D721Med (cell line): ENCODE measurements around the gene CDH4.
"Not testable (repeated sequence)": the region's sequence is repeated elsewhere in the genome, so short reads cannot be mapped to it uniquely, and the experiment has no call there.

Source experiments
- DNase-seq: peaks from one replicate; pipeline ENCODE4 v3.0.0; 2011; ENCODE audit warnings: low spot score; ENCODE audit not compliant: insufficient read length
- FAIRE-seq: peaks from 2 replicates; lab custom pipeline; 2011; peaks lifted over from hg19 to GRCh38; lab: Jason Lieb, UNC
- TF ChIP-seq, protein P1 (sequence below): IDR thresholded peaks from 2 replicates; pipeline ENCODE4 v1.5.1; 2012; ENCODE audit warnings: mild to moderate bottlenecking, control low read depth; ENCODE audit not compliant: insufficient read depth; ENCODE audit errors: missing control alignments

Gene CDH4

DNA sequence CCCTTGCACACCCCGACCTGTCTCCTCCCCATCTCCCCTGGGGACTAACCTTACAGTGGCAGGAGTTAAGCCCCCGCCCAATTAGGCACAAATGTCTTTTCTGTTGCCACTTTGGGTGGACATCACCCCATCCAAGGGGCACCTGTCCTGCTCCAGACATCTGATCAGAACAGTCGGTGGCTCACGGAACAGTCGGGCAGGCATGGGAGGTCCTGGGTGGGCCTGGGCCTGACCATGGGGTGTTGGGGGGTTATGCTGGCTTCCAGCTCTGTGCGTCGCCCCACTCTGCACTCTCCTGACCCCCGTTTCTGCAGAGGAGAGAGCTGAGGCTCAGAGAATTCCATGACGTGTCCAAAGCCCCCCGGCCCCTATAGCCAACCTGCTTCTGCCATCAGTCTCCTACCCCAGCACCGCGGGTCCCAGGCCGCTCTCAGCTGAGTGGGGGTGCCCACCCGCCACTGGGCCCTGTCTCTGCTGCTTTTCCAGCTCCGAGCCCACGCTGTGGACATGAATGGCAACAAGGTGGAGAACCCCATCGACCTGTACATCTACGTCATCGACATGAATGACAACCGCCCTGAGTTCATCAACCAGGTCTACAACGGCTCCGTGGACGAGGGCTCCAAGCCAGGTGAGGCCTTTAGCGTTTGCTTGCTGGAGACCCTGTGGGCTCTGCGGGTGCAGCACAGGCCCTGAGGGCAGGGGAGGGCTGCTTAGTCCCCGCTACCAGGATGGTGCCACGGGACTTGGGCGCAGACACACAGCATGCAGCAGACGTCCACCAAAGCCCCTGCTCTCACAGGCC is 600.4 kb downstream of the CDH4 start:
- TF ChIP-seq, protein P1, sequence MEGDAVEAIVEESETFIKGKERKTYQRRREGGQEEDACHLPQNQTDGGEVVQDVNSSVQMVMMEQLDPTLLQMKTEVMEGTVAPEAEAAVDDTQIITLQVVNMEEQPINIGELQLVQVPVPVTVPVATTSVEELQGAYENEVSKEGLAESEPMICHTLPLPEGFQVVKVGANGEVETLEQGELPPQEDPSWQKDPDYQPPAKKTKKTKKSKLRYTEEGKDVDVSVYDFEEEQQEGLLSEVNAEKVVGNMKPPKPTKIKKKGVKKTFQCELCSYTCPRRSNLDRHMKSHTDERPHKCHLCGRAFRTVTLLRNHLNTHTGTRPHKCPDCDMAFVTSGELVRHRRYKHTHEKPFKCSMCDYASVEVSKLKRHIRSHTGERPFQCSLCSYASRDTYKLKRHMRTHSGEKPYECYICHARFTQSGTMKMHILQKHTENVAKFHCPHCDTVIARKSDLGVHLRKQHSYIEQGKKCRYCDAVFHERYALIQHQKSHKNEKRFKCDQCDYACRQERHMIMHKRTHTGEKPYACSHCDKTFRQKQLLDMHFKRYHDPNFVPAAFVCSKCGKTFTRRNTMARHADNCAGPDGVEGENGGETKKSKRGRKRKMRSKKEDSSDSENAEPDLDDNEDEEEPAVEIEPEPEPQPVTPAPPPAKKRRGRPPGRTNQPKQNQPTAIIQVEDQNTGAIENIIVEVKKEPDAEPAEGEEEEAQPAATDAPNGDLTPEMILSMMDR, result no peak
- DNase-seq (no peak), FAIRE-seq (no peak)

- no peak for FAIRE-seq
- no peak for DNase-seq
- TF ChIP-seq, protein P1, result no peak
Observed at GRCh38 chr20:61853073-61854005, 601.3 kb downstream of the CDH4 start.

GRCh38 chr20:61854538-61854937 is 602.5 kb downstream of the CDH4 start:
- DNase-seq, FAIRE-seq: not testable (repeated sequence)

- DNase-seq, result no peak
- TF ChIP-seq, protein P1, result no peak
- FAIRE-seq, result no peak
Observed at GRCh38 chr20:61855286-61855685, 603.2 kb downstream of the CDH4 start.

DNA sequence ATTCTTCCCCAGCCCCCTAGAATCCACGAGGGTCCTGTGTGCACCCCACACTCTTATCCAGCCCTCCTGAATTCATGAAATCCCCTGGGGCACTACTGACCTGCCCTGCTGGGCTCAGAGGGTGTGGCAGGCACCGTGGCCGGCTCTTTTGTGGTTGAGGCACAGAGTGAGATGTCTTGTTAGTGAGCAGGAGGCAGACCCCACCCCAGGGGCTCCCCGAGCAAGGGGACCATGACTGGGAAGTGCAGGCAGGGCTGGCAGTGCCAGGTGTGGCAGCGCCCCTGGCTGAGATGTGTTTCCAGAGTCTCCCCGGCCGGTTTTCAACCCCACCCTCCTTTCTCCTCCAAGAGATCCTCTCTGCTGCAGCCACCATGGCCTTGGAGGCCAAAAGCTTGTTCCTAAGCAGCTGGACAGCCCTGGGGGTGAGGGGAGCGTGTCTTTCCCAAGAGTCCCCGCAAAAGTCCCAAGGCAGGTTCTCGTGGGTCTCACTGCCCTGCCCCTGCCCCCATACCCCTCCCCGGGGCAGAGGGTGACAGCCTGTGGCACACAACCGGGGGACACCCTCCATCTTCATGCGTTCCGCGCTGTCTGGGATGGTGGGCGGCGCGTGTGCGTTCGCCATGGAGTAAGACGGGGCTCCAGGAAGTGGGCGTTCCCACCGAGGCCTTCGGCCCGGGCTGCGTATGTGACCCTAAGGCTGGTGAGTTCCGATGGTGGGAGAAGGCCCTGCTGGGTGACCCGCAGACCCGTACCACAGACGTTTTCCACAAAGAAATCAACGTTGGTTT is 604.8 kb downstream of the CDH4 start:
- no peak for FAIRE-seq
- TF ChIP-seq, protein P1, result no peak
- no peak for DNase-seq

DNA sequence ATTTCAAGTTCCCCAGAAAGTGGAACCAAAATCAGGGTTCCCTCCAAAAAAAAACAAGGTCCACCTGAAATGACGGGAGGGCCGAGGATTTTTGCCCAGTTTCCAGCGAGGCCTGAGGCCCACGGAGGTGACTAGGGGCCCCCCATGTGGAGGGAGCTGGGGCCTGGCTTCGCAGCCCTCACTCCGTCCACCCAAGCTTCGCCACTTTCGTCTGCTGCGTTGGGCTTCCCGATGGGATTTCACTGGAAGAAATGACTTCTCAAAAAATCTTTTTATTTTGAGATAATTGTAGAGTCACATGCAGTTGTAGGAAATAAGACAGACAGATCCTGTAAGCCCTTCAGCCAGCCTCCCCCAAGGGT is 605.3 kb downstream of the CDH4 start:
- no peak for DNase-seq
- TF ChIP-seq, protein P1, result no peak
- no peak for FAIRE-seq

- no peak for FAIRE-seq
- no peak for DNase-seq
- TF ChIP-seq, protein P1, result no peak
Observed at GRCh38 chr20:61857884-61858283, 605.8 kb downstream of the CDH4 start.
